ES-I3 (cell line): Measurements from ENCODE around the gene ZNF584.
"Not testable (repeated sequence)": the region's sequence is repeated elsewhere in the genome, so short reads cannot be mapped to it uniquely, and the experiment has no call there.

Source experiments
- H3K36me3 ChIP-seq: 2 replicates; pipeline ENCODE4 v1.6.1; 2013; ENCODE audit warnings: mild to moderate bottlenecking, low read length, control low read depth, moderate library complexity; ENCODE audit not compliant: insufficient read depth
- H3K4me1 ChIP-seq: 2 replicates; pipeline ENCODE4 v1.6.1; 2013; ENCODE audit warnings: mild to moderate bottlenecking, control low read depth, low read length; ENCODE audit not compliant: insufficient read depth
- H3K9ac ChIP-seq: 2 replicates; pipeline ENCODE4 v1.6.1; 2013; ENCODE audit warnings: low read depth, mild to moderate bottlenecking, low read length, moderate library complexity
- H3K9me3 ChIP-seq: 2 replicates; pipeline ENCODE4 v1.6.1; 2013; ENCODE audit warnings: mild to moderate bottlenecking, low read length, moderate library complexity; ENCODE audit not compliant: control insufficient read depth, insufficient read depth

Gene ZNF584

DNA sequence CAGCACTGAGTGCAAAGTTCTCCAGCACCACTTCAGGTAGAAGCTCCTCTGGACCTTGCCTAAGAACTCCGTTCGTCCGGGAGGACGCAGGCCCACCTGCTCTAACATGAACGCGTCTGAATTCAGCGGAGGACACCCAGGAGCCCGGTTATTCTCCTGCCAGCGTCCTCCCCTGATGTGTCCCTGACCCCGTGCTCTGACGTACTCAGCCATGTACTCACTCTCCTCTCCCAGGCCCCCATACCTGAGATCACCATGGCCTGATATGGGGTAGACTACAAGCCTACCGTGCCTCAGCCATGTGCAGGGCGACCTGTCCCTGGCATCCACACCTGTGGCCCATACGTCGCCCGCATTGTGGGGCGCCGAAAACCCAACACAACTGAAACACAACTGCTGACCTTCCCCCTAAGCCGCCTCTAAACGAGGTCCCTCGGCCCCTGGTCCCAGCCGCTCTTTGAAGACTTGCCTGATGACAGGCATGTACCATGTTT lies 744 bp upstream of the ZNF584 start:
- Histone ChIP-seq H3K4me1 (no peaks in the 10 kb centered on the region), H3K9ac (peak overlapping the region; percentile 86), H3K36me3 (no peaks in the 10 kb centered on the region), H3K9me3 (no peaks in the 10 kb centered on the region)

DNA sequence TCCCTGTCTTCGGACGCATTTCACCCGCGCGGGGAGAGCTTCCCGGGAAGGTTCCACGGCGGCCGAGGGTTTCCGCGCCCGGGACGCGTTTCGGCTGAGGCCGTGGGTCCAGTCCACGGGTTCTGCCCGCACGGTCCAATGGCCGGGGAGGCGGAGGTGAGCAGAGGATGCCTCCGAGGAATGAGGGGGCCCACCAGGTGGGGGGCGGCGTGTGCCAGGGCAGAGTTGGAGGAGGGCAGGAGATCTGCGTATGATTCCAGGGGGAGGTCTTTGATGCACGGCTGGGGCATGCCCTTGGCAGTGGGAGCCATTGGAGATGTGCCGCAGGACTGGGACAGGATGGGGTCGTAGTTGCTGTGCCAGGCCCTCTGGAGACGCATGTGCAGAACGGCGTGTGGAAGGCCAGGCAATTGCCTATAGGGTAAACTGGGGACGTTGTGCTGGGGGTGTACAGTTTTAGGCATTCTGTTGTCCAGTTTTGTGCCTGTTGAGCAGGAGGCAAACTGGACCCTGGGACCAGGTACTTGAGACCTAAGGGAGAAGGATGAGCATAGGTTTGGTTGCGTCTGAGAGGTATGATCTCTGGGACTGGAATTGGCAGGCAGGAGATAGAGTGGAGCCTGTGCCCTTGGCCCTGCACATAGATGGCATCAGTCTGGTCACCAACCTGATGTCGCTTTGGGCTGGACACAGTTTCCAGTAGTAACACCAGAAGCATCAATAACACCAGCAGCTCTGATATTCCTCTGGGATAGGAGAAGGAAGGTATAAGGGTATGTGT lies 751 bp downstream of the ZNF584 start:
- Histone ChIP-seq H3K36me3 (no peaks in the 10 kb centered on the region), H3K4me1 (no peaks in the 10 kb centered on the region), H3K9me3 (no peaks in the 10 kb centered on the region), H3K9ac (peak overlapping the region; percentile 86)

DNA sequence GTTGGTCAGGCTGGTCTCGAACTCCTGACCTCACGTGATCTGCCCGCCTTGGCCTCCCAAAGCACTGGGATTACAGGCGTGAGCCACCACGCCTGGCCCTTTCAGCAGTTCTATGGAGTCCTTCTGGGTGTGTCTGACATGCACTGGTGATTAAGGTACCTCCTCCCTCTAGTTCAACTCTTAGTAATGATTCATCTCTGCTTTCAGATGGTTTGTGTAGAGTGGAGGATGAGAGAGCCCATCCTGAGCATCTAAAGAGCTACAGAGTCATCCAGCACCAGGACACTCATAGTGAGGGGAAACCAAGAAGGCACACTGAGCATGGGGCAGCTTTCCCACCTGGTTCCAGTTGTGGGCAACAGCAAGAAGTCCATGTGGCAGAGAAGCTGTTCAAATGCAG lies 8.2 kb downstream of the ZNF584 start:
- H3K9ac ChIP-seq, result no peak overlapping the region
- peaks cover 2% of the 10 kb centered on the region; the same call in 1 of the 2 replicates for H3K36me3 ChIP-seq
- H3K4me1 ChIP-seq, result no peaks in the 10 kb centered on the region
- no peaks in the 10 kb centered on the region for H3K9me3 ChIP-seq

DNA sequence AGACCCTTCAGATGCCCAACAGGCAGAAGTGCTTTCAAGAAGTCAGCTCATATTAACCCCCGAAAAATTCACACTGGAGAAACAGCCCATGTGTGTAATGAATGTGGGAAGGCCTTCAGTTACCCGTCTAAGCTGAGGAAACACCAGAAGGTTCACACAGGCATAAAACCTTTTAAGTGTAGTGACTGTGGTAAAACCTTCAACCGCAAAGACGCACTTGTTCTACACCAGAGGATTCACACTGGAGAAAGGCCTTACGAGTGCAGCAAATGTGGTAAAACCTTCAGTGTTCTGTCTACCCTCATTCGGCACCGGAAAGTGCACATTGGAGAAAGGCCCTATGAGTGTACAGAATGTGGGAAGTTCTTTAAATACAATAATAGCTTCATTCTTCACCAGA lies 8.6 kb downstream of the ZNF584 start:
- Histone ChIP-seq H3K9ac (no peak overlapping the region), H3K36me3 (peaks cover 2% of the 10 kb centered on the region; the same call in 1 of the 2 replicates), H3K9me3 (no peaks in the 10 kb centered on the region), H3K4me1 (no peaks in the 10 kb centered on the region)

DNA sequence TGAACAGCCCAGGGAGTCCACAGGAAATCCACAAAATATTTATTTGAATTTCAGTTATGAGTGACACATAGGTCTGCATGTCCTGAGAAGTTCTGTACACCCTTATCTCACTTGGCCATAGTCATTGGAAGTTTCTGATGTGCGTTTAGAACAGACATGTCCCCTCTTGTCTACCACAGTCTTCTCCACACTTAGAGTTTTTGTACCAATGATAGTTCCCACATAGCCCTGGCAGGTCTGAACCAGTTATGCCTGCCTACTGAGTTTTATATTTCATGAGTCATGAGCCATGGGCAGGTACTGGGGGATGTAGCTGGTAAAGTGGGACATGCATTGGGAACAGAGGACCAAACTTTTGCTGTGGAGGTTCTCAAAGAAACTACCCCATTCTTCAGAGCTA lies 20.2 kb downstream of the ZNF584 start:
- H3K36me3 ChIP-seq, result peaks cover 17% of the 10 kb centered on the region; the same call in 1 of the 2 replicates
- H3K4me1 ChIP-seq, result no peaks in the 10 kb centered on the region
- peaks cover 49% of the 10 kb centered on the region for H3K9me3 ChIP-seq
- no peak overlapping the region for H3K9ac ChIP-seq

DNA sequence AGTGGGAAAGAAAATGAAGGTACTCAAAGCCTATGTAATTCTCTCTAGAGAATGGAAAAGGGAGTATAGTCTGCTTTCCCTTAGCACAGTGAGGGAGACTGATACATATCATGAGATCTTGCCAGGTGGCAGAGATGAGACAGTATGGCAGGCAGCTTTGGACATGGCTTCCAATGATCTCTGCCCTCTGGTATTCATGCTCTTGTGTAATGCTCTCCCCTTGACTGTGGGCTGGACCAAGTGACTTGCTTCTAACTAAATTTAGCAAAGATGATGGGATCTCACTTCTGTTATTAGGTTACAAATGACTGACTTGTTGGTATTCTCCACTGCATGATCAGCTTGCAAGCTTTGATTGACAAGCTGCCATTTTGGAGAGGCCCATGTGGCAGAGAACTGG lies 21.3 kb downstream of the ZNF584 start:
- peaks cover 29% of the 10 kb centered on the region for H3K36me3 ChIP-seq

DNA sequence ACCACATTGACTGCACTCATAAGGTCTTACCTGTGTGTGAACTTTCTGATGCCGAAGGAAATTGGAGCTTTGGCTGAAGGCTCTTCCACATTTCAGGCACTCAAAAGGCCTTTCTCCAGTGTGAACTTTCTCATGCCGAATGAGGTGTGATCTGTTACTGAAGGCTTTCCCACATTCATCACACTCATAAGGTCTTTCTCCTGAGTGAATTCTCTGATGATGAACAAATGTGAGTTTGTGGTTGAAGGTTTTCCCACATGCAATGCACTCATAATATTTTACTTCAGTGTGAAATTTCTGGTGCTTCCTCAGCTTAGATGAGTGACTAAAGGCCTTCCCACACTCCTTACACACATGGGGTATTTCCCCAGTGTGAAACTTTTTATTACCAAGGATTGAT lies 25.8 kb downstream of the ZNF584 start:
- Histone ChIP-seq H3K9ac (no peak overlapping the region), H3K9me3 (peaks cover 70% of the 10 kb centered on the region), H3K36me3 (peaks cover 50% of the 10 kb centered on the region), H3K4me1 (no peaks in the 10 kb centered on the region)

More for the DNA sequence above, 21.3 kb downstream of the ZNF584 start:
- no peak overlapping the region for H3K9ac ChIP-seq
- peaks cover 60% of the 10 kb centered on the region for H3K9me3 ChIP-seq
- no peaks in the 10 kb centered on the region for H3K4me1 ChIP-seq

DNA sequence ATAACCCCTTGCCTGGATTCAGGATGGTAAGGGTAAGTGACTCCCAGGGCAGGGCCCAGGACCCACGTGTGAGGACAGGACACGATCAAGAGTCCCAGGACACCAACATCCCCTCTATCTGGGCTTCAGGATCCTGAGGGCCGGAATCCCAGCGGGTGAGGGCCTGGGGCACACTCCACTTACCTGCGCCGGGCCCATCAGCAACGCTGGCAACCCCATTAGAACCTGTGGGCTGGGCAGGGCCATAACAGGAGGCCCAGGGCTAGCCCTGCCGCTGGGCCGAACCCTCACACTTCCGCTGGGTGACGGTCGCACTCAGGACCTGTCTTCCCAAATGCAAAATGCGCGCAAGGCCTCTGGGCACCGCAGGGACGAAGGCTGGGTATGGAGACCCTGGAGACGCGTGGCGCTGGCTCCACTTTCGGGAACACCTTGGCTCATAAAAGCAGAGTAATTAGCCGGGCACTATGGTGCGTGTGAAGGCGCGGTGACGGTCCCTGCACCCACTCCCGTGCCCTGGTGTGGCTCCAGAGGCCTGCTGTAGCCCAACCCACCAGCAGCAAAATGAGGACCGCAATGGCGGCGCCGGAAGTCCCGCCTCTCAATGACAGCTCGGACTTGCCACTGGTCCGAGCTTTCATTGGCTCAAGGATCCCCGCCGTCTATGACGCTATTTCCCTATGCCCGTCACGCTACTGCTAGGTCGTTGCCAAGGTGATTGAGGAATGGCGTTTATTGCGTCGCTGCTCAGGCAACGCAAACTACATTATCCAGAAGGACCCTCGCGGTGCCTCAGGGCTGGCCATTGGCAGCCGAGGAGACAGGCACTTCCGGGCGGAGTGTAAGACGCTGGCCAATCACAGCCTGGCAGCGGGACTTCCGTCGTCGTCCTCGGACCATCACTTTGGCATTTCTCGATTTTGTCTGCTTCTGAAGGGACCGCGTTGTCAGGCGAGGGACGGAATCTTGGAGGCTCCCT lies 31.4 kb downstream of the ZNF584 start, which contains the start of gene ZNF132:
Gene ZNF132, minus strand, starts transcription at position 578 of the 979 bp plus-strand sequence. Its CDS starts 332 bp downstream, at position 246.
- H3K9me3 ChIP-seq, result peaks cover 20% of the 10 kb centered on the region
- H3K9ac ChIP-seq, result peak within 1 kb of the TSS; percentile 68
- peaks cover 20% of the 10 kb centered on the region for H3K36me3 ChIP-seq
- H3K4me1 ChIP-seq, result no peaks in the 10 kb centered on the region

DNA sequence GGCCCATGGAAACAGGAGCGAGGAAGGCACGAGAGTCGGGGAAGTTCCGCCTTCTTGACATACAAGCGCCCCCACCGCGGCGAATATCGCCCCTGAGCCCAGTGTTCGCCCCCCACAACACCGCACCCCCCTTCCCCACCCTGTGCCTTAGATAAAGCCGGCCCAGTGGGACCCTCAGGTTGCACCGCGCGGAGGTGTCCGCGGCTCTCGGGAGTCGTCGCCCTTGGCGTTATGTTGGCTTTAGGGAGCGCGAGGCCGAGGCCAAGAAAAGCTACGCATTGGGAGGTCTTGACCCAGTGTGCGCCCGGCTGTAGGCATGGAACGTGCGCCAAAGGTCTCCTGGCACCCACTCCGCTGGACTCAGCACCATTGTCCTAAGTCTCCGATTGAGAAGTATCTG lies 32.1 kb downstream of the ZNF584 start:
- Histone ChIP-seq H3K9me3 (peaks cover 13% of the 10 kb centered on the region), H3K9ac (peak overlapping the region; percentile 38; the same call in 1 of the 2 replicates), H3K36me3 (peaks cover 13% of the 10 kb centered on the region), H3K4me1 (no peaks in the 10 kb centered on the region)

DNA sequence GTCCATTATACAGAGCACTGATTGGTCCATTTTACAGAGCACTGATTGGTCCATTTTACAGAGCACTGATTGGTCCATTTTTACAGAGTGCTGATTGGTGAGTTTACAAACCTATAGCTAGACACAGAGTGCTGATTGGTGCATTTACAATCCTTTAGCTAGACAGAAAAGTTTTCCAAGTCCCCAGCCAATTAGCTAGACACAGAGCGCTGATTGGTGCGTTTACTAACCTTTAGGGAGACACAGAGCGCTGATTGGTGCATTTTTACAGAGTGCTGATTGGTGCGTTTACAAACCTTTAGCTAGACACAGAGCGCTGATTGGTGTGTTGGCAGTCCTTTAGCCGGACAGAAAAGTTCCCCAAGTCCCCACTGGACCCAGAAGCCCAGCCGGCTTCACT lies 34.5 kb downstream of the ZNF584 start:
- H3K36me3 ChIP-seq, H3K9me3 ChIP-seq, H3K9ac ChIP-seq, H3K4me1 ChIP-seq: not testable (repeated sequence)

DNA sequence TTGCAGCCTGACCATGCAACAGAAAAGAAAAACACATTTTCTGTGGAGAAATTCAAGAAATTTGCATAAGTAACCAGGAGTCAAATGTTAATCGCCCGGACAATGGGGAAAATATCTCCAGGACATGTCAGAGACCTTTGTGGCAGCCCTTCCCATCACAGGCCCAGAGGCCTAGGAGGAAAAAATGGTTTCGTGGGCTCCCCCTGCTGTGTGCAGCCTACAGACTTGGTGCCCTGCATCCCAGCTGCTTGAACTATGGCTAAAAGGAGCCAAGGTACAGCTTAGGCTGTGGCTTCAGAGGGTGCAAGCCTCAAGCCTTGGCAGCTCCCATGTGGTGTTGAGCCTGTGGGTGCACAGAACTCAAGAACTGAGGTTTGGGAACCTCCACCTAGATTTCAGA lies 40.4 kb downstream of the ZNF584 start:
- H3K9me3 ChIP-seq, H3K4me1 ChIP-seq, H3K36me3 ChIP-seq, H3K9ac ChIP-seq: not testable (repeated sequence)

DNA sequence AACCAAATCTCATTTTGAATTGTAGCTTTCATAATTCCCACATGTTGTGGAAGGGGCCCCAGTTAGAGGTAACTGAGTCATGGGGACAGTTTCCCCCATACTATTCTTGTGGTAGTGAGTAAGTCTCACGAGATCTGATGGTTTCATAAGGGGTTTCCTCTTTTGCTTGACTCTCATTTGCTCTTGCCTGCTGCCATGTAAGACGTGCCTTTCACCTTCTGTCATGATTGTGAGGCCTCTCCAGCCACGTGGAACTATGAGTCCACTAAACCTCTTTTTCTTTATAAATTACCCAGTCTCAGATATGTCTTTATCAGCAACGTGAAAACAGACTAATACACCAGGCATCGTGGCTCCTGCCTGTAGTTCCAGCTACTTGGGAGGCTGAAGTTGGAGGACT lies 41.5 kb downstream of the ZNF584 start:
- H3K9me3 ChIP-seq, H3K9ac ChIP-seq, H3K4me1 ChIP-seq, H3K36me3 ChIP-seq: not testable (repeated sequence)

DNA sequence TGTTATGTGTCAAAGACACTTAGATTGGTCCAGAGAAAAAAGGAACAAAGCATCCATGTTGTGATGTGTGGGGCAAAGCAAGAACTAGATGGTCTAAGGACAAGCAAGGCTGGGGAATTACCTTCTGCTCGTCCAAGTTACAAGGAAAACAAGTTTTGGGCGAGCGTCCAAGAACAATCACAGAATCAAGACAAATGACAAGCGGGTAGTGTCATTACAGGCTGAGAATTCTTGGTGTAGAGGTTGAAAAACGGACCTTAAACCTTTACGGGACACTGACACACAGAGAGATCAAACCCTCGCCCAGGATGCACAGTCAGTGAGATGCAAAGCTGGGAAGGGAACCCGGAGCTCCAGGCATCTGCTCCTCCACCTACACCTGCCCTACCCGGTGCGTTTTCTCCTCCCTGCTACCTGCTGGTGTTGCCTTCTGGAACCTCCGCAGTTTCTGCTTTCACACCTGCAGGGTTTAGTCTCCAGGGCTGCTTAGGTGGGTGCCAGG lies 42.5 kb downstream of the ZNF584 start:
- no peaks in the 10 kb centered on the region for H3K36me3 ChIP-seq
- H3K9ac ChIP-seq, result peak overlapping the region; percentile 65; the same call in 1 of the 2 replicates
- H3K4me1 ChIP-seq, result no peaks in the 10 kb centered on the region
- no peaks in the 10 kb centered on the region for H3K9me3 ChIP-seq

DNA sequence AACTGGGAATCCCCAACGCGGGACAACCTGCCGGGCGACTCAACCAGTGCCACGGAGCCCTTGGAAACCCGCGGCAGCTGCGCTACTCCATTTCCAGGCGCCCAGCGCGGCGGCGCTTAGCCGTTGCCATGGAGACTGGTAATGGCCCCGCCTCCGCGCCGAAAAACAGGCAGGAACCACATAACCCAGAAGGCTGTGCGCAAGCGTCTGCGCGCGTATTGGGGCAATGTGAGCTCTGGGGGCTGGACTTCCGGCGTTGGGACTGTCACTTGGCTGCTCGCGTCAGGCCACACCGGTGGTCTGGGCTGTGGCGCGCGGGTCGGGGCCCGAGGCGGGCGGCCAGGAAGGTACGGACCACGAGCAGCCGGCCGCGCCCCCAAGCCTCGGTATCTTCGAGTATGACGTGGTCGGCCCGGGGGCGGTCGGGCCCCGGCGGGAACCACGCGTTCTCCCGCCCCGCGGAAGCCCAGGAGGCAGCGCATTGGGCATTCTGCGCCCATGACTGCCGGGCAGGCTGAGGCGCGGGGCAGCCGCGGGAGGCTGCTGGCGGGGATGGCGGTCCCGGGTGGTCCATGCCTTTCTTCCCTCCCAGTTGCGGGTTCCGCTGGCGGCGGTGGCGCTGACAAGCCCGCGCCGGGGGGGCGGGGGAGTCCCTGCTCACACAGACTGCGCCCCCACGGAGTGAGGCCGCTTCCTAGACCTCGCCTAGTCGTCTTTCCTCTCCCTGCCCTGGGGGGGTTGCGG lies 43.1 kb downstream of the ZNF584 start, which contains the start of gene ZNF324B:
Gene ZNF324B, plus strand, starts transcription at position 265 of the 744 bp plus-strand sequence. CDS start 2,080 bp downstream, outside the sequence.
- Histone ChIP-seq H3K9me3 (no peaks in the 10 kb centered on the region), H3K4me1 (no peaks in the 10 kb centered on the region), H3K36me3 (no peaks in the 10 kb centered on the region; the same call in 1 of the 2 replicates), H3K9ac (peak within 1 kb of the TSS; percentile 65)
